ENCODE data around the gene IRF9.

IRF9 gene

DNA sequence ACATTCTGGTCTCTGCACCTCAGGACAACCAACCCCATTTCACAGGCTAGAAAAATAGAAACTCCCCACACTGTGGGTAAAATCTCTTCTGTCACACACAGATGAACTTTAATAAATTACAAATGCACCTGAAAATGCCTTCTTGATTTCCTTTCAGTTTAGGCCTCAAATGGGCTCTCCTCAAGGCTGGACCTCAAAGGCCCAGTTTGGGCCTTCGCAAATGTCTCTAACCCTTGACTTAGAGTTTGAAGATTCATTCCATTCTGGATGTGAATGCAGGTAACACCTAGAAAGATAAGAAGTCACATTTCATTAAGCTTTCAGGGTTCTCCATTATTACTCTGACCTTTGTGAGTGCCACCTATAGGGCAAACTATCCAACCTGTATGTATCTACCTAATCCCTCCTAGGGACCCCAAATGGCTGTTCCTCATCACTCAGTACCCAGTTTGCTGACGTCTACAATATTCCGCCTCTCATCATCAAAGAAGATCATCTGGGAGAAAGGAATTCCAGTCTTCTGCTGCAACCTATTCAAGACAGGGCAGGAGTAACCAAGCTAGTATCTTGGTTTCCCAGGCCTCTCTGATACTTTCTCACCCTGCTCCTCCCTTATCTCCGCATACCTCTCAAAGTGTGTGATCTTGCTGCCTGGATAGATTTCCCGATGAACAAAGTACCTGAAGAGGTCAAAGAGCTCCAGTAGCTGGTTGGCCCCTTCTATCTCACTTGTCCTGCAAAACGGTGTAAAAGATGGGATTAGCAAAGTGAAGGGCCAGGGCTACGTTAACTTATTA is 53.0 kb downstream of the IRF9 start:
- DNase-seq (ENCODE audit: low spot score) = no peak
- TF ChIP-seq, protein P1, sequence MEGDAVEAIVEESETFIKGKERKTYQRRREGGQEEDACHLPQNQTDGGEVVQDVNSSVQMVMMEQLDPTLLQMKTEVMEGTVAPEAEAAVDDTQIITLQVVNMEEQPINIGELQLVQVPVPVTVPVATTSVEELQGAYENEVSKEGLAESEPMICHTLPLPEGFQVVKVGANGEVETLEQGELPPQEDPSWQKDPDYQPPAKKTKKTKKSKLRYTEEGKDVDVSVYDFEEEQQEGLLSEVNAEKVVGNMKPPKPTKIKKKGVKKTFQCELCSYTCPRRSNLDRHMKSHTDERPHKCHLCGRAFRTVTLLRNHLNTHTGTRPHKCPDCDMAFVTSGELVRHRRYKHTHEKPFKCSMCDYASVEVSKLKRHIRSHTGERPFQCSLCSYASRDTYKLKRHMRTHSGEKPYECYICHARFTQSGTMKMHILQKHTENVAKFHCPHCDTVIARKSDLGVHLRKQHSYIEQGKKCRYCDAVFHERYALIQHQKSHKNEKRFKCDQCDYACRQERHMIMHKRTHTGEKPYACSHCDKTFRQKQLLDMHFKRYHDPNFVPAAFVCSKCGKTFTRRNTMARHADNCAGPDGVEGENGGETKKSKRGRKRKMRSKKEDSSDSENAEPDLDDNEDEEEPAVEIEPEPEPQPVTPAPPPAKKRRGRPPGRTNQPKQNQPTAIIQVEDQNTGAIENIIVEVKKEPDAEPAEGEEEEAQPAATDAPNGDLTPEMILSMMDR (IDR thresholded peaks at IDR 0.05; ENCODE audit: extremely low read depth, missing control alignments) = no peak

GRCh38 chr14:24215495-24216344 is 54.7 kb downstream of the IRF9 start, which contains the start of gene MDP1:
TSS of gene MDP1 (minus strand) at chr14:24216066. CDS start at chr14:24215955, 111 bp downstream.
- DNase-seq (ENCODE audit: low spot score) = peak; percentile 85
- TF ChIP-seq, protein P1 (IDR thresholded peaks at IDR 0.05; ENCODE audit: extremely low read depth, missing control alignments) = peak; percentile 87

All from GM20000 (cell line).